HG03196 (cell line): ENCODE measurements around the gene TMEM40.
"Not testable (repeated sequence)": the region's sequence is repeated elsewhere in the genome, so short reads cannot be mapped to it uniquely, and the experiment has no call there.

Source experiments
- ATAC-seq: cut with Tn5 transposase; IDR thresholded peaks from one replicate; pipeline ENCODE4 v1.9.1; 2021; ENCODE audit not compliant: unreplicated experiment

TMEM40 gene

GRCh38 chr3:12752102-12752501, 7.0 kb downstream of the TMEM40 start:
- ATAC-seq = no peak

- ATAC-seq = no peak
Observed at GRCh38 chr3:12751571-12751970, 7.5 kb downstream of the TMEM40 start.

GRCh38 chr3:12750658-12751071, 8.4 kb downstream of the TMEM40 start:
- peak; percentile 59 for ATAC-seq

- ATAC-seq = peak; percentile 26
Observed at GRCh38 chr3:12750223-12750622, 8.8 kb downstream of the TMEM40 start.

- no peak for ATAC-seq
Observed at GRCh38 chr3:12748477-12748876, 10.6 kb downstream of the TMEM40 start.

GRCh38 chr3:12746419-12746818, 12.6 kb downstream of the TMEM40 start:
- no peak for ATAC-seq

- ATAC-seq = no peak
Observed at GRCh38 chr3:12744326-12744725, 14.7 kb downstream of the TMEM40 start.

GRCh38 chr3:12743583-12743982, 15.5 kb downstream of the TMEM40 start:
- ATAC-seq = no peak

GRCh38 chr3:12742330-12743107, 16.5 kb downstream of the TMEM40 start:
- ATAC-seq = no peak

GRCh38 chr3:12741209-12741608, 17.9 kb downstream of the TMEM40 start:
- no peak for ATAC-seq

- no peak for ATAC-seq
Observed at GRCh38 chr3:12737833-12738232, 21.2 kb downstream of the TMEM40 start.

- ATAC-seq = no peak
Observed at GRCh38 chr3:12737319-12737718, 21.7 kb downstream of the TMEM40 start.

- ATAC-seq = no peak
Observed at GRCh38 chr3:12734960-12735359, 24.1 kb downstream of the TMEM40 start.

GRCh38 chr3:12733566-12733965, 25.5 kb downstream of the TMEM40 start:
- ATAC-seq = no peak

- ATAC-seq = no peak
Observed at GRCh38 chr3:12730506-12731242, 28.4 kb downstream of the TMEM40 start.

GRCh38 chr3:12729051-12729651, 29.9 kb downstream of the TMEM40 start:
- no peak for ATAC-seq

- ATAC-seq = no peak
Observed at GRCh38 chr3:12727937-12728336, 31.1 kb downstream of the TMEM40 start.

GRCh38 chr3:12727481-12727880, 31.6 kb downstream of the TMEM40 start:
- ATAC-seq = no peak

- no peak for ATAC-seq
Observed at GRCh38 chr3:12725436-12725835, 33.6 kb downstream of the TMEM40 start.

GRCh38 chr3:12724794-12725193, 34.3 kb downstream of the TMEM40 start:
- ATAC-seq = no peak

- not testable (repeated sequence) for ATAC-seq
Observed at GRCh38 chr3:12723362-12723761, 35.7 kb downstream of the TMEM40 start.

GRCh38 chr3:12722226-12722625, 36.8 kb downstream of the TMEM40 start:
- no peak for ATAC-seq
